ENCODE results near the gene MICAL3. TPM values are rescaled to one million over a fixed set of nuclear protein-coding genes. Genes with fewer than 3 reads are reported as not detected.
A peak's percentile ranks its signal among the peaks of the same experiment; 100 is the strongest.

MICAL3 gene
- total RNA-seq, 1 experiment from 2014 or later, result 47.1 TPM

DNA sequence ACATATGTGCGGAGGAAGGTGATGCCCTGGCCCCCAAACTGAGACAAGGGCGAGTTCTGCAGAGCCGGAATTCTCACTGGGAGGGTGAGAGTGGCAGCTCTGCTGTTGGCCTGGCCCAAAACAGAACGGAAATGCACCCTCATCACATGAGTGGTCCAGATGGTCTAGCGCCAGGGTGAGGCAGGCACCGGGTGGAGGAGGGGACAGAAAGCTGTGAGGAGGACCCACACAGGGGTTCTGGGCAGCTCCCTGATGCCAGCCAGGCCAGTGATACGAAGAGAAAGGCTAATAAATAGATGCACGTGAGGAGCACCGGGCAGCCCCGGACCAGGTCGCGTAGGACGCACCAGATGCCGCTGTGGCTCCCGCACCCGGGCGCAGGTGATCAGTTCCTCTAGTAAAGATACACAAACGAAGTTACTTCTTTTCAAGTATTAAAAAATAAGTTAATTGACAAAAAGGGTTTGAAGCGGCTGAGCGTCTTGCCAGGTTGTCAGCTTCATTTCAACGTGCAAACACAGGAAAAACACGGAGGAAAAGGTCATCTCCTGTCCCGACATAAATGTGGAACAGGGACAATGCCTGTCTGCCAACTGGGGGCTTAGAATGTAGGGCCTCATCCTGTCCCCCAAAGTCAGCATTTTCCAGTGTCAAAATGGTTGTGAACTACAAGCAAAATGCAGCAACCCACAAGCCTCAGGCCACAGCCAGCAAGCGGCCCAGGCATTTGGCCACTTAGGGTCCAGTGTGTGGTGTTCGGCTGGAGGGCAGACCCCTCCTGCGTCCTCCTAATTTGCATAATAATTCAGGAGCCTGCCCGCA, 234.8 kb downstream of the MICAL3 start:
- H3K36me3 ChIP-seq (ENCODE audit: control insufficient read depth, insufficient read depth, low read length), result no peaks in the 10 kb centered on the region
- CTCF ChIA-PET, result no interaction called here
- H3K4me1 ChIP-seq (ENCODE audit: control insufficient read depth, insufficient read depth, low read length), result no peaks in the 10 kb centered on the region
- no peak for ATAC-seq
- no peak overlapping the region for H3K27ac ChIP-seq (ENCODE audit: low read length)
- TSS peak; percentile 53 for BruUV-seq (replicated peaks)
- POLR2A ChIA-PET, result interaction anchor here (0.6 kb wide), 1 partner anchor 33 kb away, joined by 4 read pairs; no protein-coding TSS in a partner anchor
- H3K27me3 ChIP-seq (ENCODE audit: control insufficient read depth, insufficient read depth, low read length), result no peaks in the 10 kb centered on the region
- no peaks in the 10 kb centered on the region for H3K9me3 ChIP-seq (ENCODE audit: control insufficient read depth, insufficient read depth, low read depth, low read length)
- in situ Hi-C loops (cut with HindIII; ENCODE audit: low pct_unique_long_range_greater_than_20kb, low sequenced_read_pairs), result no loop called here
- intact Hi-C loops (cut with micrococcal nuclease; ENCODE audit: unreplicated experiment), result no loop called here
- no peak for DNase-seq (ENCODE audit: low read depth, low spot score)
- no peak overlapping the region for H3K4me3 ChIP-seq (ENCODE audit: low read depth in 2 of 2, low read length in 2 of 2)
- TF ChIP-seq SIN3A (IDR thresholded peaks at IDR 0.05; ENCODE audit: borderline replicate concordance, insufficient read depth, low read depth, low read length), result no peak
- no peak for TF ChIP-seq CTCF (IDR thresholded peaks at IDR 0.05)
- TF ChIP-seq, protein P1, sequence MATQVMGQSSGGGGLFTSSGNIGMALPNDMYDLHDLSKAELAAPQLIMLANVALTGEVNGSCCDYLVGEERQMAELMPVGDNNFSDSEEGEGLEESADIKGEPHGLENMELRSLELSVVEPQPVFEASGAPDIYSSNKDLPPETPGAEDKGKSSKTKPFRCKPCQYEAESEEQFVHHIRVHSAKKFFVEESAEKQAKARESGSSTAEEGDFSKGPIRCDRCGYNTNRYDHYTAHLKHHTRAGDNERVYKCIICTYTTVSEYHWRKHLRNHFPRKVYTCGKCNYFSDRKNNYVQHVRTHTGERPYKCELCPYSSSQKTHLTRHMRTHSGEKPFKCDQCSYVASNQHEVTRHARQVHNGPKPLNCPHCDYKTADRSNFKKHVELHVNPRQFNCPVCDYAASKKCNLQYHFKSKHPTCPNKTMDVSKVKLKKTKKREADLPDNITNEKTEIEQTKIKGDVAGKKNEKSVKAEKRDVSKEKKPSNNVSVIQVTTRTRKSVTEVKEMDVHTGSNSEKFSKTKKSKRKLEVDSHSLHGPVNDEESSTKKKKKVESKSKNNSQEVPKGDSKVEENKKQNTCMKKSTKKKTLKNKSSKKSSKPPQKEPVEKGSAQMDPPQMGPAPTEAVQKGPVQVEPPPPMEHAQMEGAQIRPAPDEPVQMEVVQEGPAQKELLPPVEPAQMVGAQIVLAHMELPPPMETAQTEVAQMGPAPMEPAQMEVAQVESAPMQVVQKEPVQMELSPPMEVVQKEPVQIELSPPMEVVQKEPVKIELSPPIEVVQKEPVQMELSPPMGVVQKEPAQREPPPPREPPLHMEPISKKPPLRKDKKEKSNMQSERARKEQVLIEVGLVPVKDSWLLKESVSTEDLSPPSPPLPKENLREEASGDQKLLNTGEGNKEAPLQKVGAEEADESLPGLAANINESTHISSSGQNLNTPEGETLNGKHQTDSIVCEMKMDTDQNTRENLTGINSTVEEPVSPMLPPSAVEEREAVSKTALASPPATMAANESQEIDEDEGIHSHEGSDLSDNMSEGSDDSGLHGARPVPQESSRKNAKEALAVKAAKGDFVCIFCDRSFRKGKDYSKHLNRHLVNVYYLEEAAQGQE (IDR thresholded peaks at IDR 0.05; ENCODE audit: insufficient read depth in 1 of 2, low read depth in 2 of 2, low read length in 1 of 2), result no peak
- TF ChIP-seq POLR2AphosphoS5 (IDR thresholded peaks at IDR 0.05; ENCODE audit: low read depth, low read length), result no peak
- no peak for TF ChIP-seq TCF7L2 (IDR thresholded peaks at IDR 0.05; ENCODE audit: low read depth, low read length)

DNA sequence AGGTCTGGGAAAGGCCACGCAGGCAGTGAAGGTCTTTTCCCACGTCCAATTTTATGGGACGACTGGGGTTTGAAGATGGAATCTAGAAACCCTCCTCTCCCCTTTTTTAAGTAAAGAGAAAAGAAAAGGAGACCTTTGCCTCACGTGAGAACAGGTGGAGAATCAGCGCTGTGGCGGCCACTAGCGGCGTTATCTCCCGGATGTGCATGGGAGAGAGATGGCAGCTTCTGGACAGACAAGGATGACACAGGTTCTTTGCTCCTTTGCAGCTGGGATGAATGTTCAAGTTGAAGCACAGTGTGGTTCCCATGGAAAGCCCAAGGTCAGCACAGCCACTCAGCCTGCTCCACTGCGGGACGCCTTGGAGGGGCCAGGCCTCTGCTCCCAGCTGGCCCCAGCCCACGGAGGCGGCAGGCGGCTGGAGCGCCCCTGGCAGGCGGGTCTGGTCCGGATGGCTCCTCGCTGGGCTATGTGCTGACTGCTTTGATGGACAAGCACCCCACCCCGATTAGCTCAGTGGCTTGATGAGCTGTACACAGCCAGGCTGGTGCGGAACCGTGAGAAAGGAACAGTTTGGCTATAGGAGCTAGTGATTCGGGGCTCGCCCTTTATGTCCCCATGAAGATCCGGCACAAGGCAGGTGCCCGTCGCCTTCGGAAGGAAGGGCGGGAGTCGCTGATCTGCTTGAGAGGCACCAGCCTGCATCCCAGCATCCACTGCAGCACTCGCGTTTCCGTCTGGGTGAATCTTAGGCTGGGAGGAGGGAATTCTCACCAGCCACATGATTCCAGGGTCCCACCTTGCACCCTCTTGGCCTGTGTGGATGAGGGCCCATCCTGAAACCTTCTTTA, 235.6 kb downstream of the MICAL3 start:
- in situ Hi-C loops (cut with HindIII; ENCODE audit: low pct_unique_long_range_greater_than_20kb, low sequenced_read_pairs) (no loop called here), intact Hi-C loops (cut with micrococcal nuclease; ENCODE audit: unreplicated experiment) (no loop called here)
- H3K27me3 ChIP-seq (ENCODE audit: control insufficient read depth, insufficient read depth, low read length), result no peaks in the 10 kb centered on the region
- DNase-seq (ENCODE audit: low read depth, low spot score) (no peak), ATAC-seq (no peak)
- TF ChIP-seq POLR2AphosphoS5 (IDR thresholded peaks at IDR 0.05; ENCODE audit: low read depth, low read length) (no peak), CTCF (IDR thresholded peaks at IDR 0.05) (no peak; the same call in 1 of the 2 replicates), SIN3A (IDR thresholded peaks at IDR 0.05; ENCODE audit: borderline replicate concordance, insufficient read depth, low read depth, low read length) (no peak), TCF7L2 (IDR thresholded peaks at IDR 0.05; ENCODE audit: low read depth, low read length) (no peak)
- TF ChIP-seq, protein P1 (IDR thresholded peaks at IDR 0.05; ENCODE audit: insufficient read depth in 1 of 2, low read depth in 2 of 2, low read length in 1 of 2), result no peak
- ChIA-PET POLR2A (interaction anchor here (0.6 kb wide), 1 partner anchor 34 kb away, joined by 4 read pairs; no protein-coding TSS in a partner anchor), CTCF (no interaction called here)
- no peaks in the 10 kb centered on the region for H3K36me3 ChIP-seq (ENCODE audit: control insufficient read depth, insufficient read depth, low read length)
- H3K4me3 ChIP-seq (ENCODE audit: low read depth in 2 of 2, low read length in 2 of 2), result no peak overlapping the region
- no peaks in the 10 kb centered on the region for H3K4me1 ChIP-seq (ENCODE audit: control insufficient read depth, insufficient read depth, low read length)
- no peak overlapping the region for H3K27ac ChIP-seq (ENCODE audit: low read length)
- BruUV-seq (replicated peaks), result no TSS peak
- no peaks in the 10 kb centered on the region for H3K9me3 ChIP-seq (ENCODE audit: control insufficient read depth, insufficient read depth, low read depth, low read length)

Measured in Panc1 (cell line).